ENCODE measurements around the gene PYGB.

Gene PYGB

GRCh38 chr20:25290646-25291431, 43.0 kb downstream of the PYGB start:
- no peak for TF ChIP-seq EGR1 (IDR thresholded peaks at IDR 0.05)
- no peak for TF ChIP-seq NFIC (IDR thresholded peaks at IDR 0.05)
- TF ChIP-seq YY1 (IDR thresholded peaks at IDR 0.05; ENCODE audit: low read depth), result no peak
- no peak for TF ChIP-seq MAX (IDR thresholded peaks at IDR 0.05)

GRCh38 chr20:25291432-25292133, 43.7 kb downstream of the PYGB start:
- TF ChIP-seq, protein P1, sequence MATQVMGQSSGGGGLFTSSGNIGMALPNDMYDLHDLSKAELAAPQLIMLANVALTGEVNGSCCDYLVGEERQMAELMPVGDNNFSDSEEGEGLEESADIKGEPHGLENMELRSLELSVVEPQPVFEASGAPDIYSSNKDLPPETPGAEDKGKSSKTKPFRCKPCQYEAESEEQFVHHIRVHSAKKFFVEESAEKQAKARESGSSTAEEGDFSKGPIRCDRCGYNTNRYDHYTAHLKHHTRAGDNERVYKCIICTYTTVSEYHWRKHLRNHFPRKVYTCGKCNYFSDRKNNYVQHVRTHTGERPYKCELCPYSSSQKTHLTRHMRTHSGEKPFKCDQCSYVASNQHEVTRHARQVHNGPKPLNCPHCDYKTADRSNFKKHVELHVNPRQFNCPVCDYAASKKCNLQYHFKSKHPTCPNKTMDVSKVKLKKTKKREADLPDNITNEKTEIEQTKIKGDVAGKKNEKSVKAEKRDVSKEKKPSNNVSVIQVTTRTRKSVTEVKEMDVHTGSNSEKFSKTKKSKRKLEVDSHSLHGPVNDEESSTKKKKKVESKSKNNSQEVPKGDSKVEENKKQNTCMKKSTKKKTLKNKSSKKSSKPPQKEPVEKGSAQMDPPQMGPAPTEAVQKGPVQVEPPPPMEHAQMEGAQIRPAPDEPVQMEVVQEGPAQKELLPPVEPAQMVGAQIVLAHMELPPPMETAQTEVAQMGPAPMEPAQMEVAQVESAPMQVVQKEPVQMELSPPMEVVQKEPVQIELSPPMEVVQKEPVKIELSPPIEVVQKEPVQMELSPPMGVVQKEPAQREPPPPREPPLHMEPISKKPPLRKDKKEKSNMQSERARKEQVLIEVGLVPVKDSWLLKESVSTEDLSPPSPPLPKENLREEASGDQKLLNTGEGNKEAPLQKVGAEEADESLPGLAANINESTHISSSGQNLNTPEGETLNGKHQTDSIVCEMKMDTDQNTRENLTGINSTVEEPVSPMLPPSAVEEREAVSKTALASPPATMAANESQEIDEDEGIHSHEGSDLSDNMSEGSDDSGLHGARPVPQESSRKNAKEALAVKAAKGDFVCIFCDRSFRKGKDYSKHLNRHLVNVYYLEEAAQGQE (IDR thresholded peaks at IDR 0.05; ENCODE audit: low read depth), result no peak
- TF ChIP-seq MAX (IDR thresholded peaks at IDR 0.05), result no peak
- TF ChIP-seq TCF12 (IDR thresholded peaks at IDR 0.05; ENCODE audit: low read depth), result no peak
- no peak for TF ChIP-seq TAF1 (IDR thresholded peaks at IDR 0.05; ENCODE audit: low read depth)
- TF ChIP-seq EP300 (IDR thresholded peaks at IDR 0.05; ENCODE audit: borderline replicate concordance), result no peak
- TF ChIP-seq EGR1 (IDR thresholded peaks at IDR 0.05), result no peak
- TF ChIP-seq TEAD4 (IDR thresholded peaks at IDR 0.05), result no peak
- no peak for TF ChIP-seq NFIC (IDR thresholded peaks at IDR 0.05)
- no peak for TF ChIP-seq CREB1 (IDR thresholded peaks at IDR 0.05; ENCODE audit: low read depth)
- TF ChIP-seq YY1 (IDR thresholded peaks at IDR 0.05; ENCODE audit: low read depth), result no peak
- TF ChIP-seq RAD21 (IDR thresholded peaks at IDR 0.05; ENCODE audit: low read depth), result no peak
- no peak for TF ChIP-seq ZBTB7A (IDR thresholded peaks at IDR 0.05; ENCODE audit: low read depth)
- no peak for TF ChIP-seq CEBPB (IDR thresholded peaks at IDR 0.05)
- no peak for TF ChIP-seq FOXM1 (IDR thresholded peaks at IDR 0.05; ENCODE audit: borderline replicate concordance, low read depth)
- TF ChIP-seq, protein P2, sequence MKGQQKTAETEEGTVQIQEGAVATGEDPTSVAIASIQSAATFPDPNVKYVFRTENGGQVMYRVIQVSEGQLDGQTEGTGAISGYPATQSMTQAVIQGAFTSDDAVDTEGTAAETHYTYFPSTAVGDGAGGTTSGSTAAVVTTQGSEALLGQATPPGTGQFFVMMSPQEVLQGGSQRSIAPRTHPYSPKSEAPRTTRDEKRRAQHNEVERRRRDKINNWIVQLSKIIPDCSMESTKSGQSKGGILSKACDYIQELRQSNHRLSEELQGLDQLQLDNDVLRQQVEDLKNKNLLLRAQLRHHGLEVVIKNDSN (IDR thresholded peaks at IDR 0.05), result no peak

GRCh38 chr20:25292176-25292891, 44.4 kb downstream of the PYGB start:
- TF ChIP-seq FOXM1 (IDR thresholded peaks at IDR 0.05; ENCODE audit: borderline replicate concordance, low read depth) (no peak), MAX (IDR thresholded peaks at IDR 0.05) (no peak), NFIC (IDR thresholded peaks at IDR 0.05) (no peak), EGR1 (IDR thresholded peaks at IDR 0.05) (no peak), ZBTB7A (IDR thresholded peaks at IDR 0.05; ENCODE audit: low read depth) (no peak)
- TF ChIP-seq, protein P1 (IDR thresholded peaks at IDR 0.05; ENCODE audit: low read depth), result no peak

GRCh38 chr20:25293507-25293906, 45.6 kb downstream of the PYGB start:
- TF ChIP-seq, protein P1 (IDR thresholded peaks at IDR 0.05; ENCODE audit: low read depth), result no peak
- TF ChIP-seq EP300 (IDR thresholded peaks at IDR 0.05; ENCODE audit: borderline replicate concordance) (no peak), TAF1 (IDR thresholded peaks at IDR 0.05; ENCODE audit: low read depth) (no peak), YY1 (IDR thresholded peaks at IDR 0.05; ENCODE audit: low read depth) (no peak), ZBTB7A (IDR thresholded peaks at IDR 0.05; ENCODE audit: low read depth) (no peak), TEAD4 (IDR thresholded peaks at IDR 0.05) (no peak), FOXM1 (IDR thresholded peaks at IDR 0.05; ENCODE audit: borderline replicate concordance, low read depth) (no peak), MAX (IDR thresholded peaks at IDR 0.05) (no peak), RAD21 (IDR thresholded peaks at IDR 0.05; ENCODE audit: low read depth) (no peak), TCF12 (IDR thresholded peaks at IDR 0.05; ENCODE audit: low read depth) (no peak), CREB1 (IDR thresholded peaks at IDR 0.05; ENCODE audit: low read depth) (no peak), CEBPB (IDR thresholded peaks at IDR 0.05) (no peak), NFIC (IDR thresholded peaks at IDR 0.05) (no peak), EGR1 (IDR thresholded peaks at IDR 0.05) (no peak)
- TF ChIP-seq, protein P2 (IDR thresholded peaks at IDR 0.05), result no peak

Measured in Ishikawa (cell line).